K562 (cell line): ENCODE measurements around the gene PLEKHG4B.

ENCODE experiments used
- ATF1 ChIP-seq, 2 experiments: fragments of 450-650 bp in 1 of 2; IDR thresholded peaks; 2 replicates each; pipeline ENCODE4 v1.6.1; 2016; ENCODE audit warnings: missing compliant biosample characterization in 1 of 2, missing genetic modification characterization in 1 of 2
- HDGF ChIP-seq: fragments of 450-650 bp; IDR thresholded peaks from 2 replicates; pipeline ENCODE4 v1.6.1; 2016
- JUND ChIP-seq, 2 experiments: IDR thresholded peaks; 2 replicates in 1 of 2; 3 replicates in 1 of 2; pipeline ENCODE4 v1.6.1; 2011; ENCODE audit warnings: borderline replicate concordance in 2 of 2, low read depth in 2 of 2, low read length in 2 of 2, improper control_type of control experiment in 1 of 2, missing biosample characterization in 1 of 2, missing genetic modification characterization in 1 of 2, missing genetic modification reagents in 1 of 2
- KDM5B ChIP-seq: fragments of 200-600 bp; sonication (generic); IDR thresholded peaks from 2 replicates; pipeline ENCODE4 v1.6.1; 2012; ENCODE audit warnings: low read depth, mild to moderate bottlenecking, moderate library complexity, low read length, control low read depth, inconsistent platforms; ENCODE audit not compliant: insufficient replicate concordance
- NBN ChIP-seq: fragments of 450-650 bp; IDR thresholded peaks from 2 replicates; pipeline ENCODE4 v1.6.1; 2016; ENCODE audit warnings: low read depth, mild to moderate bottlenecking
- U2AF2 ChIP-seq: fragments of 200-400 bp; formaldehyde crosslinking; optimal IDR thresholded peaks from 2 replicates; pipeline ENCODE3; 2017; ENCODE audit warnings: low read depth, mild to moderate bottlenecking, low read length
- ZNF3 ChIP-seq: fragments of 250-450 bp; sonication (Bioruptor Pico); IDR thresholded peaks from 2 replicates; pipeline ENCODE4 v1.5.0; 2021; ENCODE audit warnings: mild to moderate bottlenecking, moderate library complexity
- TF ChIP-seq, protein P1 (sequence below), 3 experiments: IDR thresholded peaks in 2 of 3; conservative IDR thresholded peaks in 1 of 3; 2 replicates each; pipeline ENCODE4 v1.5.1; 2011 to 2012; ENCODE audit warnings: low read length in 3 of 3, mild to moderate bottlenecking in 3 of 3, control low read depth in 2 of 3, improper control_type of control experiment in 1 of 3, inconsistent platforms in 1 of 3, low read depth in 1 of 3, mixed read lengths in 1 of 3, moderate library complexity in 1 of 3; ENCODE audit not compliant: insufficient read depth in 2 of 3
- TF ChIP-seq, protein P2 (sequence below), 2 experiments: fragments of 450-650 bp in 1 of 2; sonication (generic) in 1 of 2; formaldehyde crosslinking in 1 of 2; IDR thresholded peaks in 1 of 2; conservative IDR thresholded peaks in 1 of 2; 2 replicates each; pipeline versions ENCODE4 v1.6.1 to v1.8.1; 2016 to 2023; ENCODE audit warnings: mild to moderate bottlenecking in 2 of 2, moderate library complexity in 2 of 2, inconsistent platforms in 1 of 2, missing genetic modification reagents in 1 of 2

DNA sequence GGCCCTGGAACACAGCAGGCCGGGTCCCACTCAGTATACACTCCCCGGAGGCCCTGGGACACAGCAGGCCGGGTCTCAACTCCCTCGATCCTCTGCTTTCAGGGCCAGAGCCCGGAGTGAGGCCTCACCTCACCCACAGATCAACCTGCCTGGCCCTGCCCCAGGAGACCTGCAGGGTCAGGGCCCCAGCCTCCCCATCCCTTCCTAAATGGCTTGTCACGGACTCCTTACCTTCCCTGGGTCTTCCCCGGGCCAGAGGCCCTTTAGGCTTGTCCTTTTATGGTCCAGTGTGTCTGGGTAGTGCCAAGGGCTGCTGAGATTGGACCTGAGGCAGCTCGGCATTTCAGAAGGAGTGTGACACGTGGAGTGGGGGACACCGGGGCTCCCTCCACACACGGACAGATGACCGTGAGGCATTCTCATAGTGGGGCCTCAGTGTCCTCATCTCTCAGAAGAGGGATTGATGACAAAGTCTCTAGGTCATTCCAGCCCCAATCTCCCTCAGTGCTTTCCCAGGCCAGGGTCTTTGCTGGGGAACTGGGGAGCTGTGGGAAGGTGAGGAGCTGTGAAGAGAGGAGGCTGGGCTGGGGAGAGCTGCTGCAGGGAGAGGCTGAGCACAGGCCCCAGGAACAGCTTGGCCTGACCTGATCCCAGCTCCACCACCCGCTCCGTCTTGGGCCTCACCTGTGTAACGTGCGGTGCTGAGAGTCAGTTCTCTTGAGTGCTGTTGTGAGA, 18.0 kb upstream of the PLEKHG4B start:
- TF ChIP-seq KDM5B (no peak), JUND (IDR thresholded peaks at IDR 0.05; ENCODE audit: borderline replicate concordance, low read depth, low read length) (no peak), JUND (tag; IDR thresholded peaks at IDR 0.05; ENCODE audit: borderline replicate concordance, low read depth, low read length) (no peak), NBN (no peak), ATF1 (CRISPR knock-in tag; IDR thresholded peaks at IDR 0.05) (no peak), ATF1 (tag; IDR thresholded peaks at IDR 0.05) (no peak), HDGF (no peak), ZNF3 (CRISPR knock-in tag) (no peak), U2AF2 (no peak)
- TF ChIP-seq, protein P1, sequence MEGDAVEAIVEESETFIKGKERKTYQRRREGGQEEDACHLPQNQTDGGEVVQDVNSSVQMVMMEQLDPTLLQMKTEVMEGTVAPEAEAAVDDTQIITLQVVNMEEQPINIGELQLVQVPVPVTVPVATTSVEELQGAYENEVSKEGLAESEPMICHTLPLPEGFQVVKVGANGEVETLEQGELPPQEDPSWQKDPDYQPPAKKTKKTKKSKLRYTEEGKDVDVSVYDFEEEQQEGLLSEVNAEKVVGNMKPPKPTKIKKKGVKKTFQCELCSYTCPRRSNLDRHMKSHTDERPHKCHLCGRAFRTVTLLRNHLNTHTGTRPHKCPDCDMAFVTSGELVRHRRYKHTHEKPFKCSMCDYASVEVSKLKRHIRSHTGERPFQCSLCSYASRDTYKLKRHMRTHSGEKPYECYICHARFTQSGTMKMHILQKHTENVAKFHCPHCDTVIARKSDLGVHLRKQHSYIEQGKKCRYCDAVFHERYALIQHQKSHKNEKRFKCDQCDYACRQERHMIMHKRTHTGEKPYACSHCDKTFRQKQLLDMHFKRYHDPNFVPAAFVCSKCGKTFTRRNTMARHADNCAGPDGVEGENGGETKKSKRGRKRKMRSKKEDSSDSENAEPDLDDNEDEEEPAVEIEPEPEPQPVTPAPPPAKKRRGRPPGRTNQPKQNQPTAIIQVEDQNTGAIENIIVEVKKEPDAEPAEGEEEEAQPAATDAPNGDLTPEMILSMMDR (IDR thresholded peaks at IDR 0.05 in 2 of 3, conservative IDR thresholded peaks at IDR 0.05 in 1 of 3; ENCODE audit: insufficient read depth in 2 of 3, low read depth in 1 of 3, low read length in 3 of 3) = no peak
- TF ChIP-seq, protein P2, sequence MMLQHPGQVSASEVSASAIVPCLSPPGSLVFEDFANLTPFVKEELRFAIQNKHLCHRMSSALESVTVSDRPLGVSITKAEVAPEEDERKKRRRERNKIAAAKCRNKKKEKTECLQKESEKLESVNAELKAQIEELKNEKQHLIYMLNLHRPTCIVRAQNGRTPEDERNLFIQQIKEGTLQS (IDR thresholded peaks at IDR 0.05) = no peak
- TF ChIP-seq, protein P2 (CRISPR knock-in tag; conservative IDR thresholded peaks at IDR 0.05) = no peak
